GM12872 (cell line): Measurements from ENCODE around the gene TGOLN2.

Experiments
- CTCF ChIP-seq: IDR thresholded peaks from 3 replicates; pipeline ENCODE4 v1.5.1; 2011; ENCODE audit warnings: low read depth, mild to moderate bottlenecking, low read length, moderate library complexity; ENCODE audit not compliant: insufficient read depth

Gene TGOLN2

GRCh38 chr2:85357736-85358135 is 29.9 kb upstream of the TGOLN2 start:
- no peak for TF ChIP-seq CTCF

DNA sequence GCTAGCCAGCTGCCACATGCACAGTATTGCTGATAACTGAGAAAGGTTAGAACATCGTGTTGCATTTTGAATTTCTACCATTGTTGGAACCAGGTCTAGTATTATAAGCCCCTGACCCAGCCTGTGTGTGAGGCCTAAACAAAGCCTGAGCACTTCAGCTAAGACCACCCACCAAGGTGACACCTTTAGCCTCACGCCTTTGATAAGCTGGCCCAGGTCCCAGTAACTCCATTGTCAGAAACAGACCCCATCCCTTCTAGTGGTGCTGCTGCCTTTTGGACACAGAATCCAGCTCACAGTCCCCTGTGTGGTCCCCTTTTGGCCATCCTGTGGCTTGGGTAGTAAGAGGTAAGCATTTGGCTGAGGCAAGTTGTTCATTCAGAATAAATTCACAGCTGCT is 28.4 kb upstream of the TGOLN2 start:
- no peak for TF ChIP-seq CTCF

- no peak for TF ChIP-seq CTCF
Observed at GRCh38 chr2:85355521-85355920, 27.7 kb upstream of the TGOLN2 start.

DNA sequence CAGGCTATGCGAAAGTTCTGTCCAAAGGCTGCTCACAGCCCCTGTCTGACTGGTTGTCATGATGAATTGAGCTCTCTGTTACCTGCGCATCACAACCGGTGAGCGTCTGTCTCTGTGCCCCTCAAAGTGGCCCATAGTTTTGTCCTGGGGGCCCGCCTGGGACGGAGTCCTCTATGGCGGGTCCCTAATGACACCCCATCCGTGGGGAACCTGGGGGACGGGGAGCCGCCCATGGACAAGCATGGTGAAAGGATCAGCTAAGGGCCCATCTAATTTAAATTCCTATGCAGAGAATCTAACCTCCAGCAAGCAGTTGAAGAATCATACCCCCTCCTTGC is 27.3 kb upstream of the TGOLN2 start:
- no peak for TF ChIP-seq CTCF

GRCh38 chr2:85354286-85355072 is 26.7 kb upstream of the TGOLN2 start, which contains the start of the genes ELMOD3 and RETSAT:
Gene ELMOD3, plus strand, starts transcription at chr2:85354769. Its CDS starts 2,430 bp downstream, at chr2:85357199.
Gene RETSAT, minus strand, starts transcription at chr2:85354528. Its CDS starts 21 bp downstream, at chr2:85354507.
- no peak for TF ChIP-seq CTCF

DNA sequence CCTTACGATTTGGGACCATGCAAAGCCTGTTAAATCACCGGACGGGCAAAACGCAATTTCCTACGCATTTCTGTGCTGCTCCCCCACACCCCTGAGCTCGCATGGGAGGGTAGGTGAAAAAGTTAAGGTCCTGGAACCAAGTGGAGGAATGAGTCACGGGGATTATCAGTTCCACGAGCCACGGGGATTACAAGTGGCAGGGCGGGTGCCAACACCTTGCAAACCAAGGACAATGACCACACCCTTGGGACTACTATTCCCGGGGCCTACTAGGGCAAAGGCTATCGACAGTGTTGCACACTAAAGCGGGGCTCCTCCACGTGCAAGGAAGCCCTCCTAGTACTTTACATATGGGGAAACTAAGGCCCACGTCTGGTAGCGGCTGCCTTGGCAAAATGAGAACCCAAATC is 26.1 kb upstream of the TGOLN2 start:
- TF ChIP-seq CTCF: no peak

GRCh38 chr2:85347599-85347998 is 19.8 kb upstream of the TGOLN2 start:
- TF ChIP-seq CTCF: no peak
